Keratinocyte (primary cell): ENCODE data around the gene DGCR6L.
"Not testable (repeated sequence)": the region's sequence is repeated elsewhere in the genome, so short reads cannot be mapped to it uniquely, and the experiment has no call there.

Experiments used
- EZH2 ChIP-seq: IDR thresholded peaks from one replicate; pipeline ENCODE4 v1.6.1; 2012; ENCODE audit warnings: inconsistent platforms, mild to moderate bottlenecking, low read length, moderate library complexity
- TF ChIP-seq, protein P1 (sequence below), 3 experiments: IDR thresholded peaks in 1 of 3; conservative IDR thresholded peaks in 1 of 3; optimal IDR thresholded peaks in 1 of 3; 2 replicates in 2 of 3; 3 replicates in 1 of 3; pipeline versions ENCODE3 to v1.5.1; 2011; ENCODE audit warnings: low read length in 3 of 3, mild to moderate bottlenecking in 3 of 3, moderate library complexity in 2 of 3, control low read depth in 1 of 3, inconsistent platforms in 1 of 3; ENCODE audit not compliant: insufficient read depth in 2 of 3; ENCODE audit errors: extremely low read depth in 1 of 3

DNA sequence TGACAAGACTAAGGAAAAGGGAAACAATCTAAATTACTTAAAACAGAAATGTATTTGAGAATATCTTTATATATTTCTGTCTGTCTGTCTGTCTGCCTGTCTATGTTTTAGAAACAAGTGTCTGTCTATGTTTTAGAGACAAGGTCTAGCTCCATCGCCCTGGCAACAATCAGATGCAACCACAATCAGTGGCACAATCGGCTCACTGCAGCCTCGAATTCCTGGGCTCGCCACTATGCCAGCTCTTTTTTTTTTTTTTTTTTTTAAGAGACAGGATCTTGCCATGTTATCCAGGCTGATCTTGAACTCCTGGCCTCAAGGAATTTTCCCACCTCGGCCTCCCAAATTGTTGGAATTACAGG lies 8.7 kb upstream of the DGCR6L start:
- TF ChIP-seq, protein P1, sequence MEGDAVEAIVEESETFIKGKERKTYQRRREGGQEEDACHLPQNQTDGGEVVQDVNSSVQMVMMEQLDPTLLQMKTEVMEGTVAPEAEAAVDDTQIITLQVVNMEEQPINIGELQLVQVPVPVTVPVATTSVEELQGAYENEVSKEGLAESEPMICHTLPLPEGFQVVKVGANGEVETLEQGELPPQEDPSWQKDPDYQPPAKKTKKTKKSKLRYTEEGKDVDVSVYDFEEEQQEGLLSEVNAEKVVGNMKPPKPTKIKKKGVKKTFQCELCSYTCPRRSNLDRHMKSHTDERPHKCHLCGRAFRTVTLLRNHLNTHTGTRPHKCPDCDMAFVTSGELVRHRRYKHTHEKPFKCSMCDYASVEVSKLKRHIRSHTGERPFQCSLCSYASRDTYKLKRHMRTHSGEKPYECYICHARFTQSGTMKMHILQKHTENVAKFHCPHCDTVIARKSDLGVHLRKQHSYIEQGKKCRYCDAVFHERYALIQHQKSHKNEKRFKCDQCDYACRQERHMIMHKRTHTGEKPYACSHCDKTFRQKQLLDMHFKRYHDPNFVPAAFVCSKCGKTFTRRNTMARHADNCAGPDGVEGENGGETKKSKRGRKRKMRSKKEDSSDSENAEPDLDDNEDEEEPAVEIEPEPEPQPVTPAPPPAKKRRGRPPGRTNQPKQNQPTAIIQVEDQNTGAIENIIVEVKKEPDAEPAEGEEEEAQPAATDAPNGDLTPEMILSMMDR (optimal IDR thresholded peaks at IDR 0.05 in 1 of 3, IDR thresholded peaks at IDR 0.05 in 1 of 3, conservative IDR thresholded peaks at IDR 0.05 in 1 of 3; ENCODE audit: extremely low read depth in 1 of 3, insufficient read depth in 2 of 3, low read length in 3 of 3), result not testable (repeated sequence)
- not testable (repeated sequence) for TF ChIP-seq EZH2
